Measurements from ENCODE around the gene PSMG1.
"Not testable (repeated sequence)": the region's sequence is repeated elsewhere in the genome, so short reads cannot be mapped to it uniquely, and the experiment has no call there.

The PSMG1 gene

GRCh38 chr21:39183272-39184049, at the start of gene PSMG1:
Gene PSMG1, minus strand, starts transcription at chr21:39183451. Its CDS starts 66 bp downstream, at chr21:39183385.
- peak; percentile 93 for DNase-seq

- DNase-seq: no peak
These were observed 49.6 kb upstream of the PSMG1 start for GRCh38 chr21:39232861-39233291.

GRCh38 chr21:39224930-39225329, 41.7 kb upstream of the PSMG1 start:
- no peak for DNase-seq

GRCh38 chr21:39221997-39222486, 38.8 kb upstream of the PSMG1 start:
- DNase-seq: no peak

GRCh38 chr21:39221282-39221996, 38.2 kb upstream of the PSMG1 start:
- no peak for DNase-seq

- not testable (repeated sequence) for DNase-seq
These were observed 37.6 kb upstream of the PSMG1 start for GRCh38 chr21:39220875-39221274.

GRCh38 chr21:39220150-39220549, 36.9 kb upstream of the PSMG1 start:
- DNase-seq: no peak

- DNase-seq: no peak
These were observed 34.8 kb upstream of the PSMG1 start for GRCh38 chr21:39218082-39218409.

GRCh38 chr21:39217356-39218081, 34.3 kb upstream of the PSMG1 start:
- DNase-seq: no peak

- no peak for DNase-seq
These were observed 33.0 kb upstream of the PSMG1 start for GRCh38 chr21:39216290-39216689.

- DNase-seq: no peak
These were observed 31.8 kb upstream of the PSMG1 start for GRCh38 chr21:39215078-39215477.

- DNase-seq: no peak
These were observed 26.1 kb upstream of the PSMG1 start for GRCh38 chr21:39209334-39209688.

GRCh38 chr21:39208624-39209333, 25.5 kb upstream of the PSMG1 start:
- DNase-seq: no peak

- no peak for DNase-seq
These were observed 20.9 kb upstream of the PSMG1 start for GRCh38 chr21:39204134-39204533.

GRCh38 chr21:39198800-39199199, 15.5 kb upstream of the PSMG1 start:
- no peak for DNase-seq

GRCh38 chr21:39197448-39198233, 14.4 kb upstream of the PSMG1 start:
- DNase-seq: no peak

- no peak for DNase-seq
These were observed 13.6 kb upstream of the PSMG1 start for GRCh38 chr21:39196838-39197237.

- DNase-seq: no peak
These were observed 13.1 kb upstream of the PSMG1 start for GRCh38 chr21:39196310-39196709.

- no peak for DNase-seq
These were observed 10.1 kb upstream of the PSMG1 start for GRCh38 chr21:39193380-39193779.

- no peak for DNase-seq
These were observed 6.8 kb upstream of the PSMG1 start for GRCh38 chr21:39189857-39190604.

- DNase-seq: no peak
These were observed 5.4 kb upstream of the PSMG1 start for GRCh38 chr21:39188521-39189139.

Data from SHP77 treated with DMSO at 0.1 percent for 48 hours (cell line).